Gastrocnemius medialis (tissue), 4 donors: ENCODE data around the gene TMEM72. TPM values are rescaled to one million over a fixed set of nuclear protein-coding genes. Genes with fewer than 3 reads are reported as not detected.

Experiments
- ATAC-seq, 2 donors: fragments of 150-250 bp; one replicate each; pipeline ENCODE4 v1.9.1; 2016
- DNase-seq, 2 donors: peaks; one replicate each; pipeline ENCODE4 v3.0.0-alpha.2; 2019
- H3K27ac ChIP-seq, 4 donors: fragments of 200-600 bp; sonication (generic); 1 replicate in 1 of 4; 2 replicates in 3 of 4; pipeline ENCODE4 v1.5.1; 2016 to 2018; ENCODE audit warnings: mild to moderate bottlenecking in 2 of 4, moderate library complexity in 1 of 4
- H3K27me3 ChIP-seq, 3 donors: fragments of 200-600 bp; sonication (generic) in 2 of 3; 1 replicate in 1 of 3; 2 replicates in 2 of 3; pipeline versions ENCODE4 v1.5.1 to v1.6.0; 2016 to 2019; ENCODE audit warnings: mild to moderate bottlenecking in 1 of 3, moderate library complexity in 1 of 3
- H3K36me3 ChIP-seq, 2 donors: fragments of 200-600 bp; sonication (generic) in 1 of 2; one replicate each; pipeline ENCODE4 v1.5.1; 2017 to 2018
- H3K4me1 ChIP-seq, 2 donors: fragments of 200-600 bp; sonication (generic) in 1 of 2; one replicate each; pipeline ENCODE4 v1.5.1; 2016 to 2017; ENCODE audit warnings: mild to moderate bottlenecking in 2 of 2
- H3K4me3 ChIP-seq, 4 donors: fragments of 200-600 bp; sonication (generic) in 3 of 4; 1 replicate in 1 of 4; 2 replicates in 3 of 4; pipeline ENCODE4 v1.5.1; 2016 to 2019; ENCODE audit warnings: mild to moderate bottlenecking in 2 of 4
- H3K9me3 ChIP-seq, 3 donors: fragments of 200-600 bp; sonication (generic) in 2 of 3; 1 replicate in 1 of 3; 2 replicates in 2 of 3; pipeline ENCODE4 v1.5.1; 2016 to 2019
- CTCF ChIP-seq, 5 experiments: fragments of 450-650 bp in 3 of 5; fragments of 200-600 bp in 2 of 5; sonication (generic) in 2 of 5; IDR thresholded peaks in 4 of 5; conservative IDR thresholded peaks in 1 of 5; 1 replicate in 4 of 5; 2 replicates in 1 of 5; pipeline ENCODE4 v1.5.1; 2016 to 2019; ENCODE audit warnings: antibody characterized with exemption in 5 of 5, mild to moderate bottlenecking in 3 of 5, moderate library complexity in 3 of 5
- POLR2A ChIP-seq, 2 donors: fragments of 450-650 bp; IDR thresholded peaks; one replicate each; pipeline ENCODE4 v1.6.1; 2017; ENCODE audit warnings: antibody characterized with exemption in 2 of 2, mild to moderate bottlenecking in 2 of 2, moderate library complexity in 2 of 2
- in situ Hi-C, 4 donors: fragments of 200-750 bp; cut with MboI; loops; one replicate each; pipeline versions ENCODE4 v1.15.0 to v1.8.0; 2017; ENCODE audit warnings: low sequenced_read_pairs in 4 of 4
- intact Hi-C: fragments of 100-400 bp; cut with DNase I; formaldehyde crosslinking; loops from one replicate; pipeline ENCODE4 v1.15.1; 2023; ENCODE audit warnings: low total_unique reads
- total RNA-seq, 4 donors: library from RNA; depleted of rRNA; stranded (reverse); fragments of >200 nt; gene quantifications; one replicate each; pipeline versions ENCODE4 v1.1.0 to v1.2.3, GENCODE V29; 2016

Gene TMEM72
- total RNA-seq, 4 donors from 2014 or later = not detected

- no peaks in the 10 kb centered on the region for H3K27me3 ChIP-seq
- H3K4me3 ChIP-seq = no peak overlapping the region
- no peak for DNase-seq
- TF ChIP-seq CTCF (IDR thresholded peaks at IDR 0.05 in 4 of 5, conservative IDR thresholded peaks at IDR 0.05 in 1 of 5) (no peak), POLR2A (IDR thresholded peaks at IDR 0.05) (no peak)
- H3K27ac ChIP-seq = no peak overlapping the region
- intact Hi-C loops (no loop called here), in situ Hi-C loops (no loop called here)
- no peaks in the 10 kb centered on the region for H3K4me1 ChIP-seq
- ATAC-seq = no peak
- no peaks in the 10 kb centered on the region for H3K36me3 ChIP-seq
- no peaks in the 10 kb centered on the region for H3K9me3 ChIP-seq
Observed at GRCh38 chr10:44885710-44886109, 25.4 kb upstream of the TMEM72 start.

GRCh38 chr10:44886966-44887365 lies 24.2 kb upstream of the TMEM72 start:
- TF ChIP-seq CTCF (IDR thresholded peaks at IDR 0.05 in 4 of 5, conservative IDR thresholded peaks at IDR 0.05 in 1 of 5) = no peak
- TF ChIP-seq POLR2A (IDR thresholded peaks at IDR 0.05) = no peak
- in situ Hi-C loops = no loop called here

GRCh38 chr10:44888886-44889285 lies 22.3 kb upstream of the TMEM72 start:
- in situ Hi-C loops = no loop called here
- H3K27me3 ChIP-seq = no peaks in the 10 kb centered on the region
- DNase-seq (no peak), ATAC-seq (no peak)
- TF ChIP-seq POLR2A (IDR thresholded peaks at IDR 0.05) = no peak
- TF ChIP-seq CTCF (IDR thresholded peaks at IDR 0.05 in 4 of 5, conservative IDR thresholded peaks at IDR 0.05 in 1 of 5) = no peak
- no peaks in the 10 kb centered on the region for H3K9me3 ChIP-seq
- H3K27ac ChIP-seq = no peak overlapping the region
- intact Hi-C loops = no loop called here
- no peaks in the 10 kb centered on the region for H3K36me3 ChIP-seq
- no peak overlapping the region for H3K4me3 ChIP-seq
- H3K4me1 ChIP-seq = no peaks in the 10 kb centered on the region

More at GRCh38 chr10:44886966-44887365, 24.2 kb upstream of the TMEM72 start:
- no peak overlapping the region for H3K4me3 ChIP-seq
- H3K4me1 ChIP-seq = no peaks in the 10 kb centered on the region
- no peak for DNase-seq
- no peaks in the 10 kb centered on the region for H3K36me3 ChIP-seq
- no peaks in the 10 kb centered on the region for H3K27me3 ChIP-seq
- ATAC-seq = no peak
- no peak overlapping the region for H3K27ac ChIP-seq
- intact Hi-C loops = no loop called here
- no peaks in the 10 kb centered on the region for H3K9me3 ChIP-seq

- intact Hi-C loops = no loop called here
Observed at GRCh38 chr10:44889834-44890233, 21.3 kb upstream of the TMEM72 start.

More at GRCh38 chr10:44889834-44890233, 21.3 kb upstream of the TMEM72 start:
- H3K27me3 ChIP-seq = no peaks in the 10 kb centered on the region
- TF ChIP-seq CTCF (IDR thresholded peaks at IDR 0.05 in 4 of 5, conservative IDR thresholded peaks at IDR 0.05 in 1 of 5) = no peak
- TF ChIP-seq POLR2A (IDR thresholded peaks at IDR 0.05) = no peak
- ATAC-seq = no peak
- no peak for DNase-seq
- H3K4me3 ChIP-seq = no peak overlapping the region
- H3K27ac ChIP-seq = no peak overlapping the region
- no peaks in the 10 kb centered on the region for H3K9me3 ChIP-seq
- H3K4me1 ChIP-seq = no peaks in the 10 kb centered on the region
- no peaks in the 10 kb centered on the region for H3K36me3 ChIP-seq
- in situ Hi-C loops = no loop called here
